NCI-H128 (cell line): ENCODE results near the gene WFDC1.

ENCODE experiments used
- DNase-seq: peaks from one replicate; lab custom pipeline; 2025; ENCODE audit not compliant: unreplicated experiment; lab: John Stamatoyannopoulos, UW

Gene WFDC1

GRCh38 chr16:84370723-84371552, 76.3 kb downstream of the WFDC1 start:
- DNase-seq = no peak

DNA sequence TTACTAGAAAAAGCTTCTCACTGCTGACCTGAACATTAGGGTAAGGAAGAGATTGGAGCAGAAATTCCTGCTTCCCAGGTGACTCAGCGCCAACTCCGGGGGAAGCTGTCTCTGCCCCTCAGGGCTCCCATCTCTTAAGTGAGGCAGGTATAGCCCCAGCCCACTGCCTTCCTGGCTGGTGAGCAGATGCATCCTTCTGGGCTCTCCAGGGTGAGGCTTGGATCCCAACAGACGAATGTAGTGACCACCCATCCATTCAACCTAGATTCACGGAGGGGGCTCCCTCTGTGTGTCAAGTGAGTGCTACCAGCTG, 76.8 kb downstream of the WFDC1 start:
- DNase-seq = no peak

DNA sequence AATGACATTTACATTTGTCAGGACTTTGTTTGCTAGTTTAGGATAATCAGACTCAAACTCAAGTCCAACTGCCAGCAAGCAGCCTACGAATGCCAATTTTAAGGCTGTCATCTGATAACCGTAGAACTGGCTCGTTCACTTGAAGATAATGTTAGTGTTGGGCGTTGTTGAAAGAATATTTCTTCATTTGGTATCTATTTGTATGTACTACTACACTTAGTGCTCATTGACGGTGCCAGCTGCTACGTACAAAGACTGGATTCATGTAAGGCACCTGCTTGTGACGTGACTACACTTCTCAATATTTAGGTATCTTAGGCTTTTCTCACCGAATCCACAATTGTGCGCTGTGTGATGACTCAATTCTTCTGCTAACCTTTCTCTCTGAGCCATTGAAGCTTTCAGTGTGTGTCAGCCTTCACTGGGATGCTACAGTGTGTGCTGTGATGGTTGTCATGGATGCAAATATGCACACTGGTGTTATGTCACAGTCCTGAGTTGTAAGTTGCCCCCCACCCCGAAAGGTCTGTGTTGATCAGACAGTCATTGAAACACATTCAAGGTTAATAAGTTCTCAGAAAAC, 79.3 kb downstream of the WFDC1 start:
- DNase-seq = no peak

GRCh38 chr16:84378099-84378498, 83.4 kb downstream of the WFDC1 start:
- DNase-seq = no peak

DNA sequence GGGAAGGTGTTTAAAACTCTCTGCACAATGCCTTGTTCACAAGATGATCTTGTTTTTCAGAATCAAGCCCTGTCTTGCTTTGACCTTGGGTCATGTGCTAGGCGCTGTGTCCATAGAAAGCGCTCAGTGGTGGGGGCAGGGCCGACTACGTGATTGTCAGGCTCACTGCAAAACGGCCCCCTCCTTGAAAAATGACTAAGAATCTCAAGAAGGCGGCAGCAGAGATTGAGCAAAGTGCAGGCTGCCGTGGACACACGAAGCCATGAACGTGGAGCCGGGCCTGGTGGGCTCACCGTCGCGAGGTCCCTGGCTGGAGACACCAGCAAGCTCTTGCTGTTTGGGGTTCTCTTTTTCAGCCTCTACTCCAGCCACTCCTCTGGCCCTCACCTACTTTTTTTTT, 83.9 kb downstream of the WFDC1 start:
- DNase-seq = no peak

DNA sequence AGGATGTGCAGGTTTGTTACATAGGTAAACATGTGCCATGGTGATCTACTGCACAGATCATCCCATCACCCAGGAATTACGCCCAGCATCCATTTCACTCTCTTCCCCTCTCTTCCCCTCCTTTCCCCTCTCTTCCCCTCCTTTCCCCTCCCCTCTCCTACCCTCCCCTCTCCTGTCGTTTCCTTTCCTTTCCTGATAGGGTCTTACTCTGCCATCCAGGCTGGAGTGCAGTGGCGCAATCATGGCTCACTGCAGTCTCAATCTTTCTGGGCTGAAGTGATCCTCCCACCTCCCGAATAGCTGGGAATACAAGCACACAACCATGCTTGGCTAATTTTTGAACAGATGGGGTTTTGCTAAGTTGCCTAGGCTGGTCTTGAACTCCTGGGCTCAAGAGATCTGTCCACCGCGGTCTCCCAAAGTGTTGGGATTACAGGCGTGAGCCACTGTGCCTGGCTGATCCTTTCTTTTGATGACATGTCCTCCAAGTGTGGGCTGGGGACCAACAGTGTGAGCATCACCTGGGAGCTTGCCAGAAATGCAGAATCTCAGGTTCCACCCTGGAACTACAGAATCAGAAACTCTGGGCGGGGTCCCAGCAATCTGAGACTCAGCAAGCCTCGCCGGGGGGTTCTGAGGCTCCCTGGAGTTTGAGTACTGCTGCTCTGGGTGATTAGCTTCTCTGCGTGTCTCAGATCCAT, 84.5 kb downstream of the WFDC1 start:
- no peak for DNase-seq
